Activated B cell treated with CpG ODN at 0.5 μM for 24 hours (primary cell): ENCODE data around the gene BCL2A1. TPM values are rescaled to one million over a fixed set of nuclear protein-coding genes. Genes with fewer than 3 reads are reported as not detected.

ENCODE experiments used
- ATAC-seq: fragments of 200-7000 bp; cut with Tn5 transposase; one replicate; pipeline ENCODE4 v1.10.0; 2021; ENCODE audit warnings: low read depth, mild to moderate bottlenecking, moderate library complexity
- CTCF ChIA-PET: fragments of 350-600 bp; sonication (Branson Sonifier 250); formaldehyde crosslinking; loops from one replicate; lab custom pipeline; 2021; ENCODE audit warnings: antibody characterized with exemption; lab: Charles Lee
- POLR2A ChIA-PET: fragments of 350-600 bp; sonication (Branson Sonifier 250); formaldehyde crosslinking; loops from one replicate; lab custom pipeline; 2021; ENCODE audit warnings: antibody characterized with exemption; lab: Charles Lee
- DNase-seq: peaks from one replicate; pipeline ENCODE4 v3.0.0; 2022
- H3K27ac Mint-ChIP-seq: one replicate; pipeline ENCODE4 v1.8.0; 2020; ENCODE audit warnings: mixed read lengths
- H3K27me3 Mint-ChIP-seq: one replicate; pipeline ENCODE4 v1.8.0; 2021; ENCODE audit warnings: mixed read lengths
- H3K36me3 Mint-ChIP-seq: one replicate; pipeline ENCODE4 v1.8.0; 2021; ENCODE audit warnings: low read depth, mixed read lengths
- H3K4me1 Mint-ChIP-seq: one replicate; pipeline ENCODE4 v1.8.0; 2021; ENCODE audit warnings: mixed read lengths
- H3K4me3 Mint-ChIP-seq: one replicate; pipeline ENCODE4 v1.8.0; 2020; ENCODE audit warnings: mild to moderate bottlenecking, mixed read lengths
- H3K9me3 Mint-ChIP-seq: one replicate; pipeline ENCODE4 v1.8.0; 2020; ENCODE audit warnings: mixed read lengths
- CTCF ChIP-seq: fragments of 200-600 bp; IDR thresholded peaks from one replicate; pipeline ENCODE4 v1.8.0; 2022; ENCODE audit warnings: antibody characterized with exemption, mild to moderate bottlenecking
- intact Hi-C: fragments of 100-400 bp; cut with micrococcal nuclease; formaldehyde crosslinking; loops from one replicate; pipeline ENCODE4 v1.15.1; 2024
- total RNA-seq: library from RNA; stranded (reverse); gene quantifications from 2 replicates; pipeline ENCODE4 v1.2.3, GENCODE V29; 2022

BCL2A1 gene
- total RNA-seq, 1 donor from 2014 or later: 181 TPM

- Mint-ChIP-seq H3K4me1 (peaks cover 35% of the 10 kb centered on the region), H3K9me3 (no peaks in the 10 kb centered on the region), H3K4me3 (no peak overlapping the region), H3K27me3 (no peaks in the 10 kb centered on the region), H3K36me3 (peaks cover 5% of the 10 kb centered on the region), H3K27ac (no peak overlapping the region)
- TF ChIP-seq CTCF: no peak
- DNase-seq (no peak), ATAC-seq (no peak)
- POLR2A ChIA-PET: interaction anchor here (1.1 to 1.4 kb wide), 4 partner anchors 10 to 94 kb away, joined by 3 to 4 read pairs (median 3); no protein-coding TSS in a partner anchor
- intact Hi-C loops: loop anchor here (10.0 kb wide), 1 partner anchor 315 kb away; no protein-coding TSS in a partner anchor
- CTCF ChIA-PET: interaction anchor here (1.2 to 6.4 kb wide), 2 partner anchors 140 to 608 kb away, joined by 3 to 34 read pairs; no protein-coding TSS in a partner anchor
Measured at GRCh38 chr15:79989682-79990081, 18.7 kb upstream of the BCL2A1 start.

DNA sequence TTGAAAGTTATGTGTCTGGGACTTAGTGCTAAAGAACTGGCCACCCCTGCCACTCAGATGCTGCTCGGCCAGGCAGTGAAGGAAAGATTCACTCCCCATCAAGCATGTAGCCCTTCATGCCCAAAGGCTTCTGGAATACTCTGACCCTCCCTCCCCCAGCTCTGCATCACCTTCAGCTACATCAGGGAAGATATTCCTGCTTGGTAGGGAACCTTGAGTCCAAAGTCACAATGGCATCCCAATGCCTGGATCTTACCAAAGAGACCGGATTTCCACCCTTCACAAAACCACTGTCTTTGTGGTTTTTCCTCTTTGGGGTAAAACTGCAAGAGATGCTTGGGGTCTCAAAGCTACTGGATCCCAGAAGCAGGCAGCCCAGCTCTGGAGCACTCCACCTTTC lies 18.2 kb upstream of the BCL2A1 start:
- TF ChIP-seq CTCF: no peak
- Mint-ChIP-seq H3K9me3 (no peaks in the 10 kb centered on the region), H3K4me3 (no peak overlapping the region), H3K27ac (no peak overlapping the region), H3K27me3 (no peaks in the 10 kb centered on the region), H3K4me1 (peaks cover 31% of the 10 kb centered on the region), H3K36me3 (peaks cover 3% of the 10 kb centered on the region)
- no peak for ATAC-seq
- DNase-seq: no peak
- intact Hi-C loops: no loop called here
- CTCF ChIA-PET: no interaction called here
- POLR2A ChIA-PET: interaction anchor here (1.1 to 1.4 kb wide), 3 partner anchors 20 to 93 kb away, joined by 3 to 4 read pairs (median 3); no protein-coding TSS in a partner anchor

DNA sequence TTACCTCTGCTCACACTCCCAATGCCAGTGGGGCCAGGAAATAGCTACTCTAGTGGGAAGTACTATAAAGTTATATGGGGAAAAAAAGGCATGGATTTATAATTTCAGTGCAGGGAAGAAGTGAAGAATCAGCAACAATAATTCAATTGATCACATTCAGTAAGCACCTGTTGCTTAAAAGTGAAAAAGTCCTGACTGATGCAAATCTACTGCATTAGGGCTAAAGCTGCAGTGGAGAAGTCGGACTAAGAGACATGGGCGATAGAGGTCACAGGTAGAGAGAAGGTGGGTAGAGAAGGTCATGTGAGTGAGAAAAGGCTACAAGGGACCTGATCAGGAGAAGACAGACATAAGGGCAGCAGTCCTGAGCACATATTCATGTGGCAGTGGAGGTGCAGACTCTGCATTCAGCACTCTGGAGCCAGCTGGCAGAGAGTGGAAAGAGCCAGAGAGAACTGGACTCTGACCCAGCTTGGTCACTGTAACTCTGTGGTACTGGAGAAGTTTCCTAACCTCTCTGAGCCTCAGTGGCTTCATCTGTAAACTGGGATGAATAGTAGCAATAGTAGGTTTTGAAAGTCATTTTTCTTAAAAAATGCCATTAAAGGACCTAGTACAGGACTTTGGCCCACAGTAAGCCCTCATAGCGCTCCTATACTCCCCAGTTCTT lies 17.6 kb upstream of the BCL2A1 start:
- Mint-ChIP-seq H3K4me3 (no peak overlapping the region), H3K4me1 (peaks cover 32% of the 10 kb centered on the region), H3K27ac (no peak overlapping the region), H3K27me3 (no peaks in the 10 kb centered on the region), H3K9me3 (no peaks in the 10 kb centered on the region), H3K36me3 (peaks cover 3% of the 10 kb centered on the region)
- intact Hi-C loops: no loop called here
- TF ChIP-seq CTCF: no peak
- ChIA-PET POLR2A (interaction anchor here (1.1 to 1.4 kb wide), 3 partner anchors 20 to 92 kb away, joined by 3 to 4 read pairs (median 3); no protein-coding TSS in a partner anchor), CTCF (interaction anchor here (0.8 kb wide), 1 partner anchor 137 kb away, joined by 3 read pairs; no protein-coding TSS in a partner anchor)
- no peak for DNase-seq
- ATAC-seq: no peak

- CTCF ChIA-PET: interaction anchor here (0.5 to 0.8 kb wide), 3 partner anchors 9 to 136 kb away, joined by 3 read pairs; no protein-coding TSS in a partner anchor
Measured at GRCh38 chr15:79987969-79988368, 17.0 kb upstream of the BCL2A1 start.

More at GRCh38 chr15:79987969-79988368, 17.0 kb upstream of the BCL2A1 start:
- POLR2A ChIA-PET: no interaction called here
- TF ChIP-seq CTCF: no peak
- H3K36me3 Mint-ChIP-seq: peaks cover 3% of the 10 kb centered on the region
- H3K27me3 Mint-ChIP-seq: no peaks in the 10 kb centered on the region
- H3K4me3 Mint-ChIP-seq: no peak overlapping the region
- no peak overlapping the region for H3K27ac Mint-ChIP-seq
- no peaks in the 10 kb centered on the region for H3K9me3 Mint-ChIP-seq
- H3K4me1 Mint-ChIP-seq: peaks cover 32% of the 10 kb centered on the region
- intact Hi-C loops: no loop called here
- ATAC-seq (no peak), DNase-seq (no peak)
